HUES64 (cell line): Measurements from ENCODE around the gene CRIP1.

Experiments used
- H3K27ac ChIP-seq: 2 replicates; pipeline ENCODE4 v1.7.0; 2013; ENCODE audit warnings: low read depth, low read length, inconsistent platforms
- H3K27me3 ChIP-seq: 2 replicates; pipeline ENCODE4 v1.6.1; 2013; ENCODE audit warnings: mild to moderate bottlenecking, low read length; ENCODE audit not compliant: insufficient read depth
- H3K36me3 ChIP-seq: 2 replicates; pipeline ENCODE4 v1.6.1; 2013; ENCODE audit warnings: mild to moderate bottlenecking, low read length; ENCODE audit not compliant: insufficient read depth
- H3K4me1 ChIP-seq: 2 replicates; pipeline ENCODE4 v1.6.1; 2013; ENCODE audit warnings: mild to moderate bottlenecking, low read length, moderate library complexity; ENCODE audit not compliant: insufficient read depth
- H3K4me3 ChIP-seq: 2 replicates; pipeline ENCODE4 v1.5.1; 2013; ENCODE audit warnings: mild to moderate bottlenecking, low read length, moderate library complexity
- H3K9ac ChIP-seq: 2 replicates; pipeline ENCODE4 v1.6.1; 2013; ENCODE audit warnings: mild to moderate bottlenecking, low read depth, low read length
- H3K9me3 ChIP-seq: 2 replicates; pipeline ENCODE4 v1.6.1; 2013; ENCODE audit warnings: low read depth, low read length; ENCODE audit not compliant: insufficient read depth
- WGBS: fragments of 150-250, 120-280 bp; methylation state at CpG from one replicate; pipeline ENCODE4 v1.1.7; 2013; ENCODE audit warnings: missing lambda C conversion rate; 5-methylcytosine and 5-hydroxymethylcytosine counted together

The CRIP1 gene

DNA sequence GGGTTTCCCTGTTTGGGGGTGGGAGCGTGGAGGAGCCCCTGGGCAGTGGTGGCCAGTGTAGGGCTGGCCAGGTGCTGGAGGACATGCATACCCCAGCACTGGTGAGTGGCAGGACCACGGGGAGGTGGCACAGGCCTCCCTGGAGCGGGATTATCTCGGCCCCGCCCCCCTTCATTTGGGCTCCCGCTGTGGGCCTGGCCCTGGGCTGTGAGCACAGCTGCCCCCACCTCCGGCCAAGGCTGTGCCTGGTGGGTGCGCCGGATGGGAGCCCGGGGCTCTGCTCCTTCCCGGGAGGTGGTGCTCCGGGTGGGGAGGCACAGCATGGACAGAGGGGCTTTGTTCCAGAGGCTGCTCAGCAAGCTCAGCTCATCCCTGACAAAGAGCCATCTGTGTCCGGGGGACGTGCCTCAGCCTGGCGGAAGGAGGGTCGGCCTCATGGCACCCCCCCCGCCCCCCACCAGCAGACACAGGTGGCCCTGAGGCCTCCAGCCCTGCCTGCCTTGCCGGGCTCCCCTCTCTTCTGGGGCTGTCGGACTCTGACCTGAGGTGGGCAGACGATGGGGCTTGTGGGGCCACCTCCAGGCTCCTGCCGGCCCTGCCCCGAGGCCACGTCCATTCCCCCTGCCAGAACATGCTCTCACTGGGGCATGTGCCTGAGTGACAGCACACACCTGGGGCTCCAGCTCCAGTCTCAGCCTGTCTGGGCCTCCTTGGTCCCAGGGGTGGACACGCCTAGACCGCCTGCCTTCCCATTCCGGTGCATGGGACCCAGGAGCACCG, 12.8 kb downstream of the CRIP1 start:
- Histone ChIP-seq H3K4me1 (no peaks in the 10 kb centered on the region), H3K9me3 (no peaks in the 10 kb centered on the region), H3K36me3 (no peaks in the 10 kb centered on the region), H3K4me3 (no peak overlapping the region), H3K27me3 (no peaks in the 10 kb centered on the region), H3K9ac (no peak overlapping the region), H3K27ac (no peak overlapping the region)
- 82% methylated on average over 27 of the region's 27 CpGs for WGBS

DNA sequence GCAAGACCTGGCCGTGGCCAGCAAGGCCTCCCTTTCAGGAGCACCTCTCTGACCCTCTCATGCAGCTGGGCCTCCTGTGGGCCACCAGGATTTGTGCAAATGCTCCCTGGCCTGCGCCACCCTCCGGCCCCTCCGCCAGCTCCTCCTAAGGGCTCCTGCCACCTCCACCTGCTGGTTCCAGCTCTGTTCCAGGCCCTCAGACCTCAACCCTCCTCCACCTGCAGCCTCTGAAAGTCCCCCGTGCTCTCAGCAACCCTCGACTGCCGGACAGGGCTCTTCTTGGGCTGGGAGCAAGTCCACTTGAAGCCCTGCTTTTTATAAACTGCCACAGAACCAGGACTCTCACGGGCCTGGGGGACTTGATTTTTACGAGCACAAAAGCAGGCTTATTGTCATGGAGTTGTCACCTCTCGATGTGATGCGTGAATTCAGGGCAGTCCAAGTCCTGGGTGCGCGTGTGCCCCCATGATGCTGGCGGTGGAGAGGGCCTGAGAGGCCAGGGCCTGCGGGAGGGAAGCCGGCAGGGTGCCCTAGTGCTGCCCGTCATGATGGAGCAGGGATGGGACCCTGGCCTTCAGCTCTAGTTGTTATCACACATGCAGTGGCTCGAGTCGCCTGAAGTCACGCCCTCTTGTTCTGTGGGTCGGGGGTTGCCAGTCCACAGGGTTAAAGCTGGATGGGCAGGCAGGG, 13.5 kb downstream of the CRIP1 start:
- Histone ChIP-seq H3K9ac (no peak overlapping the region), H3K4me1 (no peaks in the 10 kb centered on the region), H3K27me3 (no peaks in the 10 kb centered on the region), H3K4me3 (no peak overlapping the region), H3K36me3 (no peaks in the 10 kb centered on the region), H3K27ac (no peak overlapping the region), H3K9me3 (no peaks in the 10 kb centered on the region)
- WGBS = 91% methylated on average over 21 of the region's 21 CpGs

DNA sequence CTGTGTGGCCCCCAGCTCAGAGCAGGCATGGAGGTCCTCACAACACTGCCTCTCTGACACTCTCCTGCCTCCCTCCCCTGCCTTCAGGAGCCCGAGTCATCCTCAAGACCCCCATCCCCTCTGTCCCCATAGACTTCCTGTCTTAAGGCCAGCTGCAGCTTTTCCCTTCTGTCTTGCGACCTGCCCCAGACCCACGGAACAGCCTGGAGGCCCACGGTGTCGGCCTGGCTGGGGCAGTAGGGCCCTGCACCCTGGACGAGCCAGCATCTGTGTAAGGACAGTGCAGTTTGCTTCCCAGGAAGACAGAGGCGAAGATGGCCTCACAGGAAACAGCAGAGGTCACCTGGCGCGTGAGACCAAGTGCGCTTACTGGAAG, 14.0 kb downstream of the CRIP1 start:
- Histone ChIP-seq H3K9ac (no peak overlapping the region), H3K9me3 (no peaks in the 10 kb centered on the region), H3K27me3 (no peaks in the 10 kb centered on the region), H3K27ac (no peak overlapping the region), H3K4me3 (no peak overlapping the region), H3K36me3 (no peaks in the 10 kb centered on the region), H3K4me1 (no peaks in the 10 kb centered on the region)
- 89% methylated on average over 10 of the region's 10 CpGs for WGBS

DNA sequence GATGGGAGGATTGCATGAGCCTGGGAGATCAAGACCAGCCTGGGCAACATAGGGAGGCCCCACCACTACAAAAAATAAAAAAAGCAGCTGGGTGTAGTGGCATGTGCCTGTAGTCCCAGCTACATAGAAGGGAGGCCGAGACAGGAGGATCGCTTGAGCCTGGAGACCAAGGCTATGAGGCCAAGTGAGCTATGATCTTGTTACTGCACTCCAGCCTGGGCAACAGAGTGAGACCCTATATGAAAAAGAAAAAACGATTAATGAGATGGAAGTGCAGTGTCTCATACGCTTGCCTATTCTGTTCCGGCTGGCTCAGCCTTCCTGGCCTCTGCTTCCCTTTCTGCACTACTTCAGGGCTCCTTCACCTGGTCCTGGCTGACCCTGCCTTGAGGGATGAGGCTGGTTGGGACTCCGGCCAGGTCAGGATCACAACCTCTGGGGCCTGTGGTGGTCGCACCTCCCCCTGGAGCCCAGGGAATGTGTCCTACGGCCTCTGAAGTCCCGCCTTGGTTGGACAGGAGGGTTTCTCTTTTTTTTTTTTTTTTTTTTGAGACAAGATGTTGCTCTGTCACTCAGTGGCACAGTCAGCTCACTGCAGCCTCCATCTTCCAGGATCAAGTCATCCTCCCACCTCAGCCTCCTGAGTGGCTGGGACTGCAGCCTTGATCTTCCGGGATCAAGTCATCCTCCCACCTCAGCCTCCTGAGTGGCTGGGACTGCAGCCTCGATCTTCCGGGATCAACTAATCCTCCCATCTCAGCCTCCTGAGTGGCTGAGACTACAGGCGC, 15.0 kb downstream of the CRIP1 start:
- H3K4me1 ChIP-seq = no peaks in the 10 kb centered on the region
- no peak overlapping the region for H3K4me3 ChIP-seq
- H3K9me3 ChIP-seq = no peaks in the 10 kb centered on the region
- H3K9ac ChIP-seq = no peak overlapping the region
- no peak overlapping the region for H3K27ac ChIP-seq
- H3K27me3 ChIP-seq = no peaks in the 10 kb centered on the region
- no peaks in the 10 kb centered on the region for H3K36me3 ChIP-seq
- 92% methylated on average over 12 of the region's 13 CpGs for WGBS

DNA sequence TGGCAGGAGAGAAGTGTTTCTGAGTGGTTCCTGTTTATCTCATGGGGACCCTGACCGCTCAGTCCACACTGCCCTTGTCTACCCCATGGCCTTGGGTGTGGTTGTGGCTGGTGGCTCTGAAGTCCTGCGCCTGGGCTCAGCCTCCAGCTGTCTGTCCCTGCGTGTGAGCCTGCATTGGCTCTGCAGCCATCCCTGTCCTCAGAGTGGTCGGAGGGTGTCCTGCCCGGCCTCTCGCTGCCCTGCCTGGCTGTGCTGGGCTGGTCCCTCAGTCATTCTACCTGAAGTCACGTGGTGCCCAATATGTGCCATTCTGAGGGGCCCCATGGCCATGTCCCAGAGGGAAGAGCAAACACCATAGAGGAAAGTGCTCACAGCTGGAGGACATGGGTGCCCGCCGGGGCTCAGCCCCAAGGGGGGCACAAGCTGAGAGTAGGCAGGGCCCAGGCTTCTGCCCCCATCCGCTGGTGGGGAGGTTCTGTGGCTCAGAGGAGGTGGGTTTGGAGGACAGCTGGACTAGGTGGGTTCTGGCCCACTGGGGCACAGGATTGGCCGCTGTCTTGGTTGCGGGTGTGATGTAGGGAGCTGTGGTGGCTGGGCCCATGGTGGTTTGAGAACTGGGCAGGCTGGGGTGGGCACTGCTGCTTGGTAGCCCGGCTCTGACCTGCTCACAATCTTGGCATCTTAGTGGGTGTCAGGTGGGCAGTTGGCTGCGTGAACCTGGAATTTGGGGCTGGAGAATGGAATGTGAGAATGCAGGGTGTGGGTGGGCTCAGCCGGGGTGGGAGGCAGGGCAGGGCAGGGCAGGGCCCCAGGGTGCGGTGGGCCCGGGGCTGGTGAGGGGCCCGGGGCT, 16.0 kb downstream of the CRIP1 start:
- no peak overlapping the region for H3K9ac ChIP-seq

DNA sequence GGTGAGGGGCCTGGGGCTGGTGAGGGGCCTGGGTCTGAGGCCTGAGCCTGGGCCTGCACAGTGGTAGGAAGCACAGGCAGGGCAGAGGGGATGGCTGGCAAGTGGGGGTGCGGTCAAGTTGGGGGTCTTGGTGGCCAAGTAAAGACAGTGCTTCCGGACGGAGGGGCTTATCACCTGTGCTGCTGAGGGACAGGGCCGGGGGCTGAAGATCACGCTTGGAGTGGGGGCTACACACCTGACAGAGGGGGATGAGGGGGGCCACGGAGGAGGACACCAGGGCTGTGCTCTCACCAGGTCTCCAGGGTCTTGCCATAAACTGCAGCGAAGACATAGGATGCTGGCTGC, 16.6 kb downstream of the CRIP1 start:
- Histone ChIP-seq H3K9me3 (no peaks in the 10 kb centered on the region), H3K36me3 (no peaks in the 10 kb centered on the region), H3K4me1 (no peaks in the 10 kb centered on the region), H3K27me3 (no peaks in the 10 kb centered on the region), H3K9ac (no peak overlapping the region), H3K4me3 (no peak overlapping the region), H3K27ac (no peak overlapping the region)
- WGBS = 92% methylated on average over 7 of the region's 7 CpGs

More for the DNA sequence above, 16.0 kb downstream of the CRIP1 start:
- H3K9me3 ChIP-seq = no peaks in the 10 kb centered on the region
- no peaks in the 10 kb centered on the region for H3K36me3 ChIP-seq
- no peak overlapping the region for H3K4me3 ChIP-seq
- no peak overlapping the region for H3K27ac ChIP-seq
- no peaks in the 10 kb centered on the region for H3K27me3 ChIP-seq
- 86% methylated on average over 18 of the region's 18 CpGs for WGBS
- H3K4me1 ChIP-seq = no peaks in the 10 kb centered on the region

DNA sequence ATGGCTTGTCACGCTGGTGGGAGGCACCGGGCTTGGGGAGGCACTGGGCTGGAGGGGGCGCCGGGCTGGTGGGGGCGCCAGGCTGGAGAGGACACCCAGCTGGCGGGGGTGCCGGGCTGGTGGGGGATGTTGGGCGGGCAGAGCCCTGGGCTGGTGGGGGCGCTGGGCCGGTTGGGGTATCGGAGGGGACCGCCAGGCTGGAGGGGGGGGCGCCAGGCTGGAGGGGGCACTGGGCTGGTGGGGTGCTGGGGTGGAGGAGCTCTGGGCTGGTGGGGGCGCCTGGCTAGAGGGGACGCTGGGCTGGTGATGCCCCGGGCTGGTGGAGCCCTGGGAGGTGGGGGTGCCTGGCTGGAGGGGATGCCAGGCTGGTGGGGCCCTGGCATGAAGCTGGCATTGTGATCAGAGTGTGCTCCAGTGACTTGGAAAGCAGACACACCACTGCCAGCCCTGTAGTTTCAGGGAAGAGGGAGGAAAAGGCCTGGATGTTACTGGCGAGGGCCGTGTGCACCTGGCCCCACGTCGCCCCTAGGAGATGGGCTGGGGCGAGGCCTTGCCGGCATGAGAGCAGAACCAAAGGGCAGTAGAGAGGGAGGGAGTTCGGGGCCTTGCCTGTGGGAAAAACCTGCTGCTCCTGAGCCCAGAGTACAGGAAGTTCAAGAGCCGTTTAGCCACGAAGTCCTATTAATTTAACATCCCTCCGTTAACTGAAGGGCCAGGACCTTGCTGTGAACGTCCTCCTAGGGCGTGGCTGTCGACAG, 17.4 kb downstream of the CRIP1 start:
- H3K27me3 ChIP-seq = no peaks in the 10 kb centered on the region
- H3K9ac ChIP-seq = no peak overlapping the region
- 89% methylated on average over 29 of the region's 29 CpGs for WGBS
- H3K36me3 ChIP-seq = no peaks in the 10 kb centered on the region
- H3K27ac ChIP-seq = no peak overlapping the region
- H3K4me3 ChIP-seq = no peak overlapping the region
- H3K4me1 ChIP-seq = no peaks in the 10 kb centered on the region
- H3K9me3 ChIP-seq = no peaks in the 10 kb centered on the region

DNA sequence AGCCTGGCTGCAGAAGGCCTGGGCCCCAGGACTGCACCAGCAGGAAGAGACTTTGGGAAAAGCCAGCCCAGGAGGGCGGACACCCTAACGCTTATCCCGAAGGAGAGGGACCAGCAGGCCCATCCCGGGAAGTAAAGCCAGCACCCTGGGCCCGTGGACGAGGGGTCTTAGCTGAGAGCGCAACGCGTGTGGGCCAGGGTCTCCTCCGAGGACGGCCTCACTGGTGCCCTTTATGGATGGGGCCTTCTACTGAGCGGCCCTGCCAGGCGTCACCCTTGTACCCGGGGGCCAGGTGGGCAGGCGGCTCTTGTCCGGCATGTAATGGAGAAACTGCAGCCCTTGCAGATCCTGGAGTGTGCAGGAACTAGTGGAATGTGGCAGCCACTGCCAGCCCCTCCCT, 18.4 kb downstream of the CRIP1 start:
- Histone ChIP-seq H3K27me3 (no peaks in the 10 kb centered on the region), H3K27ac (no peak overlapping the region), H3K4me1 (no peaks in the 10 kb centered on the region), H3K4me3 (no peak overlapping the region), H3K36me3 (no peaks in the 10 kb centered on the region), H3K9me3 (no peaks in the 10 kb centered on the region), H3K9ac (no peak overlapping the region)
- 93% methylated on average over 16 of the region's 16 CpGs for WGBS

DNA sequence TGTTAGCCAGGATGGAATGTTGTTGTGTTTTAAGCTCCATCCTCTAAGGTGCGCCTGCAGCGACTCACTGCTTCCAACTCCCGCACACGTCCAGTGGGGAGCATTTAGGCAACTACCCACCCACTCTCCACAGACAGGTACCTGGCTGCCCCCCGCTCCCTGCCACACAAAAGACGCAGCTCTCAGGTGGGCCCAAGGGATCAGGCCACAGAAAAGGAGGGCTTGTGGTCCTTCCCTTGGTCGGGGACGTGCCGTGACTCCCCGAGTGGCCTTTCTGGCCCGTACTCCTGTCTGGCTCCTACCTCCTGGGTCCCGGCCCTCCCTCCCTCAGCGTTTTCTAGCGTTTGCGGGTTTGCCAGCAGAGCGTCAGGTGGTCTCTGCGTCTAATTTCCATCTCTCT, 20.6 kb downstream of the CRIP1 start:
- H3K4me1 ChIP-seq = no peaks in the 10 kb centered on the region
- H3K27ac ChIP-seq = no peak overlapping the region
- H3K4me3 ChIP-seq = no peak overlapping the region
- H3K9me3 ChIP-seq = no peaks in the 10 kb centered on the region
- H3K27me3 ChIP-seq = no peaks in the 10 kb centered on the region; the same call in 1 of the 2 replicates
- H3K9ac ChIP-seq = no peak overlapping the region
- 87% methylated on average over 17 of the region's 17 CpGs for whole genome bisulfite sequencing
- no peaks in the 10 kb centered on the region for H3K36me3 ChIP-seq

DNA sequence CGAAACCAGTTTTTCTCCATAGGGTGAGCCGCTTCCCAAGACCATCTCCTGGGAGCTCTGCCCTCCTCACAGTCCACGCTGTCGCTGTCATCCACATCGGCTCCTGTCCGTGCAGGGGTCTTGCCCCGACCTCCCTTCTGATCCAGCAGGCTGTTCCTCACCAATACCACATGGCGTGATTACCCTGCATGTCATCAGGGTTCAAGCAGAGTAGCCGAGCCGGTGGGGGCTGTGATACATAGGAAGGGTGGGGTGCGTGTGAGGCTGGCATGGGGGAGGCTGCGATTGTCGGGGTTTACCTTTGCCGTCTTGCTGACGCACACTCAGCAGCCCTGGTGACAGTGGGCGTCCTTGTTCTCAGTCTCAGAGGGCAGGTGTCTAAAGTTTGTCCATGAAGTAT, 21.4 kb downstream of the CRIP1 start:
- H3K36me3 ChIP-seq = no peaks in the 10 kb centered on the region
- H3K4me3 ChIP-seq = no peak overlapping the region
- no peak overlapping the region for H3K27ac ChIP-seq
- 87% methylated on average over 16 of the region's 16 CpGs for WGBS
- no peak overlapping the region for H3K9ac ChIP-seq
- H3K9me3 ChIP-seq = no peaks in the 10 kb centered on the region
- H3K27me3 ChIP-seq = peaks cover 4% of the 10 kb centered on the region; the same call in 1 of the 2 replicates
- H3K4me1 ChIP-seq = no peaks in the 10 kb centered on the region
